AG09319 (cell line): ENCODE results near the gene ASGR2.
"Not testable (repeated sequence)": the region's sequence is repeated elsewhere in the genome, so short reads cannot be mapped to it uniquely, and the experiment has no call there.

Experiments
- DNase-seq: peaks from one replicate; pipeline ENCODE4 v3.0.0-alpha.2; 2010; ENCODE audit warnings: low read depth; ENCODE audit errors: extremely low read depth
- CTCF ChIP-seq: IDR thresholded peaks from 2 replicates; pipeline ENCODE4 v1.5.1; 2011; ENCODE audit warnings: low read depth, mild to moderate bottlenecking, inconsistent platforms, low read length, moderate library complexity

ASGR2 gene

GRCh38 chr17:7122381-7122780 is 7.8 kb upstream of the ASGR2 start:
- no peak for DNase-seq
- no peak for TF ChIP-seq CTCF

- DNase-seq = not testable (repeated sequence)
Observed at GRCh38 chr17:7120635-7121034, 6.0 kb upstream of the ASGR2 start.

GRCh38 chr17:7120123-7120522 is 5.5 kb upstream of the ASGR2 start:
- no peak for DNase-seq
- TF ChIP-seq CTCF = no peak

- no peak for DNase-seq
- TF ChIP-seq CTCF = no peak
Observed at GRCh38 chr17:7119314-7119713, 4.7 kb upstream of the ASGR2 start.

GRCh38 chr17:7114875-7115614 is 423 bp upstream of the ASGR2 start:
- TF ChIP-seq CTCF = no peak
- DNase-seq = no peak

- DNase-seq = no peak
- no peak for TF ChIP-seq CTCF
Observed at GRCh38 chr17:7113273-7114071, 1.1 kb downstream of the ASGR2 start.

GRCh38 chr17:7112510-7113108 is 2.0 kb downstream of the ASGR2 start:
- TF ChIP-seq CTCF = no peak
- no peak for DNase-seq
